Activated naive CD4-positive, alpha-beta T cell treated with Interleukin-2 at 50 U/mL for 16 hours (primary cell): Measurements from ENCODE around the gene HSH2D.
A peak's percentile ranks its signal among the peaks of the same experiment; 100 is the strongest.
"Not testable (repeated sequence)": the region's sequence is repeated elsewhere in the genome, so short reads cannot be mapped to it uniquely, and the experiment has no call there.

ENCODE experiments used
- DNase-seq: peaks from one replicate; pipeline ENCODE4 v3.0.0-alpha.2; 2020

Gene HSH2D

GRCh38 chr19:16159655-16160054 is 16.2 kb downstream of the HSH2D start:
- DNase-seq = no peak

- DNase-seq = no peak
Observed at GRCh38 chr19:16160445-16160942, 17.0 kb downstream of the HSH2D start.

GRCh38 chr19:16160943-16161560 is 17.6 kb downstream of the HSH2D start:
- peak; percentile 45 for DNase-seq

- peak; percentile 22 for DNase-seq
Observed at GRCh38 chr19:16161840-16162239, 18.4 kb downstream of the HSH2D start.

GRCh38 chr19:16164222-16164890 is 20.9 kb downstream of the HSH2D start:
- DNase-seq = no peak

GRCh38 chr19:16166417-16166816 is 22.9 kb downstream of the HSH2D start:
- no peak for DNase-seq

- no peak for DNase-seq
Observed at GRCh38 chr19:16167055-16167454, 23.6 kb downstream of the HSH2D start.

GRCh38 chr19:16168465-16169081 is 25.1 kb downstream of the HSH2D start:
- DNase-seq = no peak

GRCh38 chr19:16170134-16170533 is 26.6 kb downstream of the HSH2D start:
- DNase-seq = no peak

- DNase-seq = no peak
Observed at GRCh38 chr19:16175954-16176353, 32.5 kb downstream of the HSH2D start.

GRCh38 chr19:16178866-16179265 is 35.4 kb downstream of the HSH2D start:
- not testable (repeated sequence) for DNase-seq

- no peak for DNase-seq
Observed at GRCh38 chr19:16180611-16181010, 37.1 kb downstream of the HSH2D start.

GRCh38 chr19:16184665-16185122 is 41.2 kb downstream of the HSH2D start:
- no peak for DNase-seq

- DNase-seq = peak; percentile 99
Observed at GRCh38 chr19:16185123-16185767, 41.8 kb downstream of the HSH2D start, which contains the start of gene FAM32A. FAM32A (plus strand) TSS chr19:16185410; CDS start chr19:16185443, 33 bp downstream.

GRCh38 chr19:16185768-16186123 is 42.3 kb downstream of the HSH2D start:
- peak; percentile 50 for DNase-seq

- DNase-seq = no peak
Observed at GRCh38 chr19:16188521-16188920, 45.0 kb downstream of the HSH2D start.

GRCh38 chr19:16190198-16190597 is 46.7 kb downstream of the HSH2D start:
- DNase-seq = no peak

GRCh38 chr19:16190736-16191135 is 47.3 kb downstream of the HSH2D start:
- no peak for DNase-seq

GRCh38 chr19:16191216-16191908 is 47.9 kb downstream of the HSH2D start:
- DNase-seq = no peak

GRCh38 chr19:16193466-16193865 is 50.0 kb downstream of the HSH2D start:
- no peak for DNase-seq

- no peak for DNase-seq
Observed at GRCh38 chr19:16197188-16197621, 53.7 kb downstream of the HSH2D start.

- peak; percentile 99 for DNase-seq
Observed at GRCh38 chr19:16197622-16198369, 54.3 kb downstream of the HSH2D start, which contains the start of gene AP1M1. AP1M1 (plus strand) TSS chr19:16197911; CDS start chr19:16198027, 116 bp downstream.
